Fibroblast of the aortic adventitia (primary cell): ENCODE data around the gene SPOCK1. TPM values are rescaled to one million over a fixed set of nuclear protein-coding genes. Genes with fewer than 3 reads are reported as not detected.

Experiments
- DNase-seq: peaks from one replicate; pipeline ENCODE4 v3.0.0-alpha.2; 2010; ENCODE audit warnings: low read depth
- H3K4me3 ChIP-seq: 2 replicates; pipeline ENCODE4 v1.5.1; 2011; ENCODE audit warnings: low read depth, mild to moderate bottlenecking, control low read depth, low read length, moderate library complexity
- total RNA-seq: library from RNA; depleted of rRNA; stranded (reverse); fragments of >200 nt; gene quantifications from 2 replicates; pipeline ENCODE4 v1.2.3, GENCODE V29; 2012; ENCODE audit warnings: low replicate concordance
- TF ChIP-seq, protein P1 (sequence below): IDR thresholded peaks from 2 replicates; pipeline ENCODE4 v1.5.1; 2011; ENCODE audit warnings: mild to moderate bottlenecking, low read length, control low read depth, inconsistent platforms; ENCODE audit not compliant: insufficient read depth

Gene SPOCK1
- total RNA-seq, 1 donor, result 174 TPM

DNA sequence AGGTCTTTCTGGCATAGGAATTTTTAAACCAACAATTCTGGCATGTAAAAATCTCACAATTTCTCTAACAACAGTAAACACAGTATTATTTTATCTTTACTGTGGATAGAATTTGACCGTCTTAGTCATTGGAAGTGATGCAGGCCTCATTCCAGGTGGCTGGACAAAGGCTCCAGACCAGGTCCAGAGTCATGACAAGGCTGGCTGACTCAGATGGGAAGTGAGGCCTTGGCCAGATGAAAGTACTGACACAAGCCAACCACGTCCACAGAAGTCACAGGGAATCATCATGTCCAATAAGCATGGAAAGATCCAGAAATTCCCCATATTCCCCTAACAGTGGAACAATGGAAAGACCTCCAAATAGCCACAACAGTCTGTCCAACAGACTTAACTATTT lies 12.4 kb downstream of the SPOCK1 start:
- H3K4me3 ChIP-seq, result no peak overlapping the region
- TF ChIP-seq, protein P1, sequence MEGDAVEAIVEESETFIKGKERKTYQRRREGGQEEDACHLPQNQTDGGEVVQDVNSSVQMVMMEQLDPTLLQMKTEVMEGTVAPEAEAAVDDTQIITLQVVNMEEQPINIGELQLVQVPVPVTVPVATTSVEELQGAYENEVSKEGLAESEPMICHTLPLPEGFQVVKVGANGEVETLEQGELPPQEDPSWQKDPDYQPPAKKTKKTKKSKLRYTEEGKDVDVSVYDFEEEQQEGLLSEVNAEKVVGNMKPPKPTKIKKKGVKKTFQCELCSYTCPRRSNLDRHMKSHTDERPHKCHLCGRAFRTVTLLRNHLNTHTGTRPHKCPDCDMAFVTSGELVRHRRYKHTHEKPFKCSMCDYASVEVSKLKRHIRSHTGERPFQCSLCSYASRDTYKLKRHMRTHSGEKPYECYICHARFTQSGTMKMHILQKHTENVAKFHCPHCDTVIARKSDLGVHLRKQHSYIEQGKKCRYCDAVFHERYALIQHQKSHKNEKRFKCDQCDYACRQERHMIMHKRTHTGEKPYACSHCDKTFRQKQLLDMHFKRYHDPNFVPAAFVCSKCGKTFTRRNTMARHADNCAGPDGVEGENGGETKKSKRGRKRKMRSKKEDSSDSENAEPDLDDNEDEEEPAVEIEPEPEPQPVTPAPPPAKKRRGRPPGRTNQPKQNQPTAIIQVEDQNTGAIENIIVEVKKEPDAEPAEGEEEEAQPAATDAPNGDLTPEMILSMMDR, result no peak
- peak; percentile 94 for DNase-seq

DNA sequence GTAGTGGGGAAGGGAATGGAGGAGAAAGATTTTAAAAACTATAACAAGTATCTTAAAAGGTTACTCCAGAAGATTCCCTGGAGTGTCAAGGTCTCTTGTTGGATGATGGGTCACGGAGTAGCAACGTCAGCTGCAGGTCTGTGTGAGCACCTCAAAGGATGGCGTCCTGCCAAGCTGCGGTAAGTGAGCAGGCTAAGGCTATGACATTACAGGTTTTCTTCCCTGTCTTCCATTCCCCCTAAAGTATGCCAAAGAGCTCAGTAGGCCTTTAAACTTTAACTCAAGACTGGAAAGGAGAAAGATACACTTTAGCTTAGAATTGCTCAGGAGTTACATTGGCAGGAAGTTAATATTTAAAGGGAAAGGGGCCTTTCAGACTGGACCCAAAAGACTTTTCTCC lies 17.5 kb downstream of the SPOCK1 start:
- TF ChIP-seq, protein P1, result no peak
- H3K4me3 ChIP-seq, result no peak overlapping the region
- DNase-seq, result no peak

DNA sequence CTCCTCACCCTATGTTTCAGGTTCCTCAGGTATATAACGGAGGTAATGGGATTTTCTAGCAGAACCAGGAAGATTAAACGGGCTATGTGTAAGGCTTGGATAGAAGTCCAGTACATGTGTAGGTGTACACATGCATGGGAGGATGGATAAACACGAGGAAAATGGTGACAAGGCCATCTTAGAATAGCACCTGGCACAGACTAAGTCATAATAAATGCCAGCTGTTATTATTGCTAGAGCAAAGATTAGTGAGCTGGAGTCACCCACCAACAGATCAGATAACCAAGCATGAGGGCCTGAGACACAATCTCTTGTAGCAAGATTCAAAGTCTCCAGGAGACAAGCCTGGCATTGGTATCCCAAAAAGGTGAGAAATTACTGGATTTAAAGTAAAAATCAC lies 21.1 kb downstream of the SPOCK1 start:
- H3K4me3 ChIP-seq, result no peak overlapping the region
- TF ChIP-seq, protein P1, result no peak
- DNase-seq, result peak; percentile 25

DNA sequence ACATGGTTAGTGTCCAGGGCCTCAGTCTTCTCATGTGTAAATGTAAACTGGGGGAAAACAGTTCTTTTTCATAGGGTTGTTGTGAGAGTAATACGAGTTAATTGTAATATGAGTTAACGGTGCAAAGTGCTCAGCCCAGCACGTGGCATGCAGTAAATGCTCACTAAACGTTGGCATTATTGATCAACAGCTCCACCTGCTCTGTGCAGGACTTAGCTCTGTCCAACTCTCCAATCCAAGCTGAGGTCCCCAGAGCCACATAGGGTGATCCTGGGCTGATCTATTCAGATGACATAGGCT lies 28.3 kb downstream of the SPOCK1 start:
- H3K4me3 ChIP-seq, result no peak overlapping the region
- DNase-seq, result no peak
- TF ChIP-seq, protein P1, result no peak

DNA sequence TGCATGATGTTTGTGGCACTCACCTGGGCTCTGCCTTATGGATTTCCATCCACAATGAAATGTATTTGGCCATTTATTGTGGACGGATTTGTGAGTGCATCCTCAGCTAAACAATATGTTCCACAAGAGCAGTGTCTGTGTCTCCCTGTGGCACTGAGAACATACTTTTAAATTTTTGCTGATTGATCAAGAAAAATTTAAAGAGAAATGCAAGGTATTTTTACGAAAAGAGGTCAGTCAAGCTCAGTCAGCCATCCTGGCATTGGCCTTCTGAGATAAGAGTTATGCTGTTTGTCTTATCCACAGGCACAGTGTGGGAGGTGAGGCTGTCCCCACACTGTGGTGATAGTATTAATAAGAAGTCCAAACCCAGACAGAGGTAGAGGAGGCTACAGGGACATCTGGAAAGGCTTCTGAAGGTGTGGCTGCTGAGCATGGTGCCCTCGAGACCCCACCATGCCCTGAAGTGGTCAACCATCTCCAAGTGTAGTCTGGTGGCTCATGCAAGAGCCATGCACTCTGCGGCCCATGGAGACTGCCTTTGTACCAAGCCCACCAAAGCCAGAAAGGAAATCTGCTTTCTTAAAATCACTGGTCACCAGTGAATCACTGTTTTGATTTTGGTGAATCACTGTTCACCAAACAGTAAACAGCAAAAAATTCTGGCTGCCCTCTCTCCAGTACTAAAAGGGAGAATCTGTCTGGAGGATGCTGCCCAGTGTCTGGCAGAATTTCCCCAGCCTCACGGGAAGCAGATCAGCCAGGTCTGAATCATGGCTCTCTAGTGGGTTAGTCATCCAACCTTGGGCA lies 28.8 kb downstream of the SPOCK1 start:
- H3K4me3 ChIP-seq, result no peak overlapping the region
- DNase-seq, result peak; percentile 98
- TF ChIP-seq, protein P1, result no peak

DNA sequence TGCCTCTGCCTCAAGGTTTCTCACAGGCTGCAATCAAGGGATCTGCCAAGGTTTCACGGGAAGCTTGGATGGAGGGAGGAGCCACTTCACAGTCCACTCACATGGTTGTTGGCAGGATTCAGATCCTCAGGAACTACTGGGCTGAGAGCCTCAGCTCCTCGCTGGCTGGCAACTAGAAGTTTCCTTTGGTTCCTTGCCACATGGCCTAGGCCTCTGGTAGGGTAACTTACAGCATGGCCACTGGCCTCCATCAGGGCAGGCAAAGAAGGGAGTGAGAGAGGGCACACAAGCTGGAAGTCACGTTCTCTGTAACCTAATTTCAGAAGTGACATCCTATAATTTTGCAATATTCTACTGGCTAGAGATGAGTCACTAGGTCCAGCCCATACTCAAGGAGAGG lies 32.2 kb downstream of the SPOCK1 start:
- TF ChIP-seq, protein P1, result no peak
- DNase-seq, result peak; percentile 90
- H3K4me3 ChIP-seq, result no peak overlapping the region

DNA sequence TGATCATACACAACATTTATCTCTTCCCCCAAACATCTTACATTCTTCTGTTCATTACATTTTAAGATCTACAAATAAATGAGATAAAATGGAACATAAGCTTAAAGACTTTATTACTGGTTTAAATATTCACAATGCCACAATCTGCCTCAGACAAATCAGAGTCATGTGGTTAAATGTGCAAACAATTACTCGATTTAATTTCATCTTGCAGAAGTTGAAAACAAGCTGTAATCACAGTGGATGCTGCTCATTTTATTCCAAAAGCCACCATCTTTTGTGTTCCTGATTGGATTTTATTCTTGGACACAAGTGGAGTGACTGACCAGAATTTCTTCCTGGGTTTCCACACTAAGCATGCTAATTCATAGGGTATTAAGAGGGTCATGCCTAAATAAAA lies 33.2 kb downstream of the SPOCK1 start:
- TF ChIP-seq, protein P1, result no peak
- no peak overlapping the region for H3K4me3 ChIP-seq
- DNase-seq, result no peak
